Immature natural killer cell (primary cell): Measurements from ENCODE around the gene TUBA3D. TPM values are rescaled to one million over a fixed set of nuclear protein-coding genes. Genes with fewer than 3 reads are reported as not detected.
A peak's percentile ranks its signal among the peaks of the same experiment; 100 is the strongest.
"Not testable (repeated sequence)": the region's sequence is repeated elsewhere in the genome, so short reads cannot be mapped to it uniquely, and the experiment has no call there.

Experiments used
- DNase-seq, 3 donors: peaks; one replicate each; pipeline ENCODE4 v3.0.0; 2022; ENCODE audit warnings: mixed read lengths in 1 of 3
- H3K27ac Mint-ChIP-seq, 6 donors: one replicate each; pipeline ENCODE4 v1.8.0; 2020; ENCODE audit warnings: mixed read lengths in 6 of 6, mild to moderate bottlenecking in 5 of 6, inconsistent platforms in 4 of 6, moderate library complexity in 3 of 6
- H3K27me3 Mint-ChIP-seq, 3 donors: one replicate each; pipeline ENCODE4 v1.8.0; 2020 to 2021; ENCODE audit warnings: low read depth in 3 of 3, mild to moderate bottlenecking in 3 of 3, mixed read lengths in 3 of 3, moderate library complexity in 3 of 3, inconsistent platforms in 1 of 3
- H3K36me3 Mint-ChIP-seq, 3 donors: one replicate each; pipeline ENCODE4 v1.8.0; 2020; ENCODE audit warnings: mixed read lengths in 3 of 3, inconsistent platforms in 2 of 3, mild to moderate bottlenecking in 2 of 3
- H3K4me1 Mint-ChIP-seq, 2 donors: one replicate each; pipeline ENCODE4 v1.8.0; 2020; ENCODE audit warnings: inconsistent platforms in 2 of 2, mild to moderate bottlenecking in 2 of 2, mixed read lengths in 2 of 2, moderate library complexity in 1 of 2
- H3K4me3 Mint-ChIP-seq, 5 donors: one replicate each; pipeline ENCODE4 v1.8.0; 2020; ENCODE audit warnings: mild to moderate bottlenecking in 5 of 5, mixed read lengths in 5 of 5, inconsistent platforms in 3 of 5, moderate library complexity in 3 of 5
- H3K9me3 Mint-ChIP-seq, 6 donors: one replicate each; pipeline ENCODE4 v1.8.0; 2020; ENCODE audit warnings: mild to moderate bottlenecking in 6 of 6, mixed read lengths in 6 of 6, inconsistent platforms in 4 of 6, moderate library complexity in 3 of 6
- polyA plus RNA-seq, 3 donors: library from polyadenylated mRNA; unstranded; fragments of 300-500 nt; fragmentation: Illumina TruSeq; gene quantifications; one replicate each; pipeline ENCODE4 v1.2.3, GENCODE V29; 2021

TUBA3D gene
- polyA plus RNA-seq, 3 donors from 2014 or later: not detected

- Mint-ChIP-seq H3K27ac (peak overlapping the region in 5 of 6 donors; percentile 11 to 82 (median 73)), H3K4me1 (peaks cover 24 to 30% of the 10 kb centered on the region in 2 donors), H3K4me3 (peak overlapping the region in 3 of 5 donors; percentile 45 to 65 (median 51))
- not testable (repeated sequence) for H3K27me3 Mint-ChIP-seq, H3K9me3 Mint-ChIP-seq, H3K36me3 Mint-ChIP-seq
- peak in 2 of 3 donors; percentile 11 to 28 for DNase-seq
These were observed 39.3 kb downstream of the TUBA3D start for GRCh38 chr2:131515235-131515634.

- Mint-ChIP-seq H3K9me3 (no peaks in the 10 kb centered on the region), H3K27ac (peak overlapping the region in 2 of 6 donors; percentile 34 to 58), H3K4me3 (peak overlapping the region in 1 of 5 donors; percentile 44), H3K4me1 (peaks cover 24 to 30% of the 10 kb centered on the region in 2 donors), H3K27me3 (peaks cover 0 to 8% (median 0%) of the 10 kb centered on the region in 3 donors), H3K36me3 (peaks cover 0 to 8% (median 0%) of the 10 kb centered on the region in 3 donors)
- no peak for DNase-seq
These were observed 40.1 kb downstream of the TUBA3D start for GRCh38 chr2:131516011-131516410.

- H3K27ac Mint-ChIP-seq, H3K9me3 Mint-ChIP-seq, H3K36me3 Mint-ChIP-seq, H3K4me3 Mint-ChIP-seq, H3K27me3 Mint-ChIP-seq, DNase-seq: not testable (repeated sequence)
- H3K4me1 Mint-ChIP-seq: peaks cover 24 to 30% of the 10 kb centered on the region in 2 donors
These were observed 40.7 kb downstream of the TUBA3D start for GRCh38 chr2:131516621-131517020.

GRCh38 chr2:131517106-131517831 lies 41.4 kb downstream of the TUBA3D start:
- Mint-ChIP-seq H3K36me3 (peaks cover 0 to 7% (median 0%) of the 10 kb centered on the region in 3 donors), H3K4me1 (peaks cover 24 to 29% of the 10 kb centered on the region in 2 donors), H3K27ac (no peak overlapping the region), H3K27me3 (peaks cover 0 to 11% (median 0%) of the 10 kb centered on the region in 3 donors), H3K9me3 (no peaks in the 10 kb centered on the region), H3K4me3 (no peak overlapping the region)
- no peak for DNase-seq

GRCh38 chr2:131517856-131518255 lies 41.9 kb downstream of the TUBA3D start:
- not testable (repeated sequence) for H3K4me3 Mint-ChIP-seq, DNase-seq, H3K9me3 Mint-ChIP-seq

GRCh38 chr2:131518531-131518930 lies 42.6 kb downstream of the TUBA3D start:
- not testable (repeated sequence) for H3K4me3 Mint-ChIP-seq, H3K27ac Mint-ChIP-seq, H3K9me3 Mint-ChIP-seq, H3K36me3 Mint-ChIP-seq, DNase-seq
- Mint-ChIP-seq H3K4me1 (peaks cover 24 to 25% of the 10 kb centered on the region in 2 donors), H3K27me3 (peaks cover 0 to 11% (median 4%) of the 10 kb centered on the region in 3 donors)

More at GRCh38 chr2:131517856-131518255, 41.9 kb downstream of the TUBA3D start:
- Mint-ChIP-seq H3K4me1 (peaks cover 24 to 25% of the 10 kb centered on the region in 2 donors), H3K27me3 (peaks cover 0 to 11% (median 4%) of the 10 kb centered on the region in 3 donors)
- not testable (repeated sequence) for H3K27ac Mint-ChIP-seq, H3K36me3 Mint-ChIP-seq

- Mint-ChIP-seq H3K36me3 (peaks cover 0 to 4% (median 0%) of the 10 kb centered on the region in 3 donors), H3K4me1 (peaks cover 16% of the 10 kb centered on the region in 2 donors), H3K27me3 (peaks cover 0 to 8% (median 6%) of the 10 kb centered on the region in 3 donors), H3K27ac (no peak overlapping the region), H3K4me3 (no peak overlapping the region), H3K9me3 (no peaks in the 10 kb centered on the region)
- no peak for DNase-seq
These were observed 43.5 kb downstream of the TUBA3D start for GRCh38 chr2:131519466-131519865.

GRCh38 chr2:131519871-131520470 lies 44.1 kb downstream of the TUBA3D start:
- H3K9me3 Mint-ChIP-seq, H3K27me3 Mint-ChIP-seq, DNase-seq, H3K4me3 Mint-ChIP-seq, H3K36me3 Mint-ChIP-seq, H3K27ac Mint-ChIP-seq: not testable (repeated sequence)
- H3K4me1 Mint-ChIP-seq: peaks cover 11% of the 10 kb centered on the region in 2 donors

GRCh38 chr2:131520526-131520925 lies 44.6 kb downstream of the TUBA3D start:
- H3K4me3 Mint-ChIP-seq: no peak overlapping the region
- H3K36me3 Mint-ChIP-seq: peaks cover 0 to 4% (median 0%) of the 10 kb centered on the region in 3 donors
- no peak overlapping the region for H3K27ac Mint-ChIP-seq
- peaks cover 6 to 7% of the 10 kb centered on the region in 2 donors for H3K4me1 Mint-ChIP-seq
- no peak for DNase-seq
- H3K9me3 Mint-ChIP-seq: no peaks in the 10 kb centered on the region
- peaks cover 0 to 7% (median 2%) of the 10 kb centered on the region in 3 donors for H3K27me3 Mint-ChIP-seq

- H3K4me1 Mint-ChIP-seq, H3K36me3 Mint-ChIP-seq, H3K27me3 Mint-ChIP-seq, H3K4me3 Mint-ChIP-seq, DNase-seq, H3K27ac Mint-ChIP-seq, H3K9me3 Mint-ChIP-seq: not testable (repeated sequence)
These were observed 45.6 kb downstream of the TUBA3D start for GRCh38 chr2:131521524-131521923.

- no peak overlapping the region for H3K4me3 Mint-ChIP-seq
- H3K9me3 Mint-ChIP-seq: no peaks in the 10 kb centered on the region
- peak overlapping the region in 1 of 6 donors; percentile 19 for H3K27ac Mint-ChIP-seq
- DNase-seq: no peak
- H3K27me3 Mint-ChIP-seq: peaks cover 0 to 7% (median 6%) of the 10 kb centered on the region in 3 donors
- peaks cover 0 to 4% (median 0%) of the 10 kb centered on the region in 3 donors for H3K36me3 Mint-ChIP-seq
- H3K4me1 Mint-ChIP-seq: peaks cover 0 to 2% of the 10 kb centered on the region in 2 donors
These were observed 46.3 kb downstream of the TUBA3D start for GRCh38 chr2:131521961-131522781.

- not testable (repeated sequence) for DNase-seq
- peaks cover 14 to 20% of the 10 kb centered on the region in 2 donors for H3K4me1 Mint-ChIP-seq
These were observed 49.3 kb downstream of the TUBA3D start for GRCh38 chr2:131525256-131525655.

GRCh38 chr2:131527131-131528001 lies 51.4 kb downstream of the TUBA3D start, which contains the start of gene CCDC74A:
CCDC74A (plus strand) TSS chr2:131527888; CDS start chr2:131527971, 83 bp downstream.
- Mint-ChIP-seq H3K27ac (peak within 1 kb of the TSS in 5 of 6 donors; percentile 37 to 75 (median 55)), H3K4me1 (peaks cover 14 to 20% of the 10 kb centered on the region in 2 donors), H3K27me3 (peaks cover 4 to 10% (median 7%) of the 10 kb centered on the region in 3 donors), H3K4me3 (peak within 1 kb of the TSS; percentile 82 to 89 (median 85))
- peak; percentile 80 to 82 (median 81) for DNase-seq
- not testable (repeated sequence) for H3K9me3 Mint-ChIP-seq, H3K36me3 Mint-ChIP-seq

More at GRCh38 chr2:131525256-131525655, 49.3 kb downstream of the TUBA3D start:
- H3K27ac Mint-ChIP-seq, H3K36me3 Mint-ChIP-seq, H3K4me3 Mint-ChIP-seq, H3K9me3 Mint-ChIP-seq: not testable (repeated sequence)
- peaks cover 4 to 11% (median 10%) of the 10 kb centered on the region in 3 donors for H3K27me3 Mint-ChIP-seq
